ENCODE results near the gene TMEM178B.

- TF ChIP-seq CTCF (IDR thresholded peaks at IDR 0.05 in 4 of 5, conservative IDR thresholded peaks at IDR 0.05 in 1 of 5) (no peak), POLR2A (IDR thresholded peaks at IDR 0.05) (no peak)
These were observed 344.2 kb downstream of the TMEM178B start for GRCh38 chr7:141418066-141418465.
